NCI-H2196 treated with DMSO at 0.1 percent for 48 hours (cell line): Measurements from ENCODE around the gene ZBP1.

Experiments used
- DNase-seq: peaks from one replicate; lab custom pipeline; 2025; ENCODE audit not compliant: unreplicated experiment; lab: John Stamatoyannopoulos, UW

Gene ZBP1

GRCh38 chr20:57658833-57659516, 38.7 kb upstream of the ZBP1 start:
- no peak for DNase-seq

GRCh38 chr20:57658447-57658832, 38.2 kb upstream of the ZBP1 start:
- no peak for DNase-seq

- peak; percentile 72 for DNase-seq
Observed at GRCh38 chr20:57657535-57658446, 37.6 kb upstream of the ZBP1 start.

GRCh38 chr20:57656821-57657534, 36.8 kb upstream of the ZBP1 start:
- no peak for DNase-seq

GRCh38 chr20:57656252-57656820, 36.1 kb upstream of the ZBP1 start:
- DNase-seq: no peak

- no peak for DNase-seq
Observed at GRCh38 chr20:57655809-57656155, 35.6 kb upstream of the ZBP1 start.

- no peak for DNase-seq
Observed at GRCh38 chr20:57654998-57655808, 35.0 kb upstream of the ZBP1 start.

GRCh38 chr20:57654363-57654997, 34.3 kb upstream of the ZBP1 start:
- no peak for DNase-seq

- no peak for DNase-seq
Observed at GRCh38 chr20:57653910-57654309, 33.7 kb upstream of the ZBP1 start.

- no peak for DNase-seq
Observed at GRCh38 chr20:57653546-57653900, 33.3 kb upstream of the ZBP1 start.

- no peak for DNase-seq
Observed at GRCh38 chr20:57652606-57653545, 32.6 kb upstream of the ZBP1 start.

GRCh38 chr20:57651881-57652605, 31.8 kb upstream of the ZBP1 start:
- DNase-seq: no peak

GRCh38 chr20:57650756-57651483, 30.7 kb upstream of the ZBP1 start:
- DNase-seq: no peak

- no peak for DNase-seq
Observed at GRCh38 chr20:57650266-57650665, 30.0 kb upstream of the ZBP1 start.

- no peak for DNase-seq
Observed at GRCh38 chr20:57649617-57650015, 29.4 kb upstream of the ZBP1 start.

- DNase-seq: no peak
Observed at GRCh38 chr20:57648878-57649616, 28.8 kb upstream of the ZBP1 start.
